ENCODE data around the gene FGF18. TPM values are rescaled to one million over a fixed set of nuclear protein-coding genes. Genes with fewer than 3 reads are reported as not detected.
"Not testable (repeated sequence)": the region's sequence is repeated elsewhere in the genome, so short reads cannot be mapped to it uniquely, and the experiment has no call there.

Gene FGF18
- total and polyA plus RNA-seq, 2 experiments from 2014 or later, result 0.56 to 0.86 TPM

DNA sequence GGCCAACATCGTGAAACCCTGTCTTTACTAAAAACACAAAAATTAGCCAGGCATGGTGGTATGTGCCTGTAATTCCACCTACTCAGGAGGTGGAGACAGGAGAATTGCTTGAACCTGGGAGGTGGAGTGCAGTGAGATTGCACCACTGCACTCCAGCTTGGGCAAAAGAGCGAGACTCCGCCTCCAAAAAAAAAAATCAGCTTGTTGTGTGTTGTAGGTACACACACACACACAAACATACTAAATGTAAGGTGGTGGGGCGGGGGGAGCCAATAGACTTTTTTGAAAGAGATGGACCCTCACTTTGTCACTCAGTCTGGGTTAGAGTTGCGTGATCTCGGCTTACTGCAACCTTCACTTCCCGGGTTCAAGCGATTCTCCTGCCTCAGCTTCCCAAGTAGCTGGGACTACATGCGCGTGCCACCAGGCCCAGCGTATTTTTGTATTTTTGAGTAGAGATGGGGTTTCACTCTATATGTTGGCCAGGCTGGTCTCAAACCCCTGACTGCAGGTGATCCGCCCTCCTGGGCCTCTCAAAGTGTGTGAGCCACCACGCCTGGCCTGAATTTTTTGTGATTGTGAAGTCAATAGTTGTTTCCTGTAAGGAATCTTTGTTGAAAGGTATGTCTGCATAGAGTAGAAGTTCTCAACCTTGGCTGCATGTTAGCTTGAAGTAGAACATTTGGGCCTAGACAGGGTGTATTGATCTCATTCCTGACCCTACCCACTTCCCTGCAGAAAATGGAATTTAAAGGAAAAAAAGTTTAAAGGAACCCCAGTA is 18.1 kb upstream of the FGF18 start:
- peaks cover 46% of the 10 kb centered on the region for H3K4me1 Mint-ChIP-seq
- TF ChIP-seq EZH2 (IDR thresholded peaks at IDR 0.05; ENCODE audit: low read depth, unreplicated experiment), result no peak
- TF ChIP-seq, protein P1, sequence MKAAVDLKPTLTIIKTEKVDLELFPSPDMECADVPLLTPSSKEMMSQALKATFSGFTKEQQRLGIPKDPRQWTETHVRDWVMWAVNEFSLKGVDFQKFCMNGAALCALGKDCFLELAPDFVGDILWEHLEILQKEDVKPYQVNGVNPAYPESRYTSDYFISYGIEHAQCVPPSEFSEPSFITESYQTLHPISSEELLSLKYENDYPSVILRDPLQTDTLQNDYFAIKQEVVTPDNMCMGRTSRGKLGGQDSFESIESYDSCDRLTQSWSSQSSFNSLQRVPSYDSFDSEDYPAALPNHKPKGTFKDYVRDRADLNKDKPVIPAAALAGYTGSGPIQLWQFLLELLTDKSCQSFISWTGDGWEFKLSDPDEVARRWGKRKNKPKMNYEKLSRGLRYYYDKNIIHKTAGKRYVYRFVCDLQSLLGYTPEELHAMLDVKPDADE (IDR thresholded peaks at IDR 0.05), result no peak
- TF ChIP-seq, protein P2, sequence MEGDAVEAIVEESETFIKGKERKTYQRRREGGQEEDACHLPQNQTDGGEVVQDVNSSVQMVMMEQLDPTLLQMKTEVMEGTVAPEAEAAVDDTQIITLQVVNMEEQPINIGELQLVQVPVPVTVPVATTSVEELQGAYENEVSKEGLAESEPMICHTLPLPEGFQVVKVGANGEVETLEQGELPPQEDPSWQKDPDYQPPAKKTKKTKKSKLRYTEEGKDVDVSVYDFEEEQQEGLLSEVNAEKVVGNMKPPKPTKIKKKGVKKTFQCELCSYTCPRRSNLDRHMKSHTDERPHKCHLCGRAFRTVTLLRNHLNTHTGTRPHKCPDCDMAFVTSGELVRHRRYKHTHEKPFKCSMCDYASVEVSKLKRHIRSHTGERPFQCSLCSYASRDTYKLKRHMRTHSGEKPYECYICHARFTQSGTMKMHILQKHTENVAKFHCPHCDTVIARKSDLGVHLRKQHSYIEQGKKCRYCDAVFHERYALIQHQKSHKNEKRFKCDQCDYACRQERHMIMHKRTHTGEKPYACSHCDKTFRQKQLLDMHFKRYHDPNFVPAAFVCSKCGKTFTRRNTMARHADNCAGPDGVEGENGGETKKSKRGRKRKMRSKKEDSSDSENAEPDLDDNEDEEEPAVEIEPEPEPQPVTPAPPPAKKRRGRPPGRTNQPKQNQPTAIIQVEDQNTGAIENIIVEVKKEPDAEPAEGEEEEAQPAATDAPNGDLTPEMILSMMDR (conservative IDR thresholded peaks at IDR 0.05; ENCODE audit: low read depth in 2 of 2), result no peak
- peaks cover 80% of the 10 kb centered on the region for H3K36me3 Mint-ChIP-seq (ENCODE audit: low read depth)
- H3K9me3 Mint-ChIP-seq, result peaks cover 5% of the 10 kb centered on the region; the same call in 2 of the 3 replicates
- Histone ChIP-seq H3K79me2 (replicated peaks; ENCODE audit: insufficient read depth) (peaks cover 77% of the 10 kb centered on the region), H3F3A (replicated peaks; ENCODE audit: low read depth) (peaks cover 63% of the 10 kb centered on the region), H3K4me2 (no peak overlapping the region), H3K9me2 (ENCODE audit: insufficient read depth) (no peaks in the 10 kb centered on the region), H3K27ac (ENCODE audit: low read depth) (peak overlapping the region; percentile 47; the same call in 1 of the 2 replicates), H3K4me1 (ENCODE audit: insufficient read depth) (peaks cover 34% of the 10 kb centered on the region), H2AFZ (no peak overlapping the region), H4K20me1 (replicated peaks; ENCODE audit: insufficient read depth) (peaks cover 72% of the 10 kb centered on the region), H3K4me3 (no peak overlapping the region), H3K27me3 (ENCODE audit: insufficient read depth) (no peaks in the 10 kb centered on the region), H3K36me3 (ENCODE audit: insufficient read depth) (peaks cover 73% of the 10 kb centered on the region)
- ATAC-seq (no peak), DNase-seq (ENCODE audit: low spot score) (no peak)
- peaks cover 38% of the 10 kb centered on the region for H3K27me3 Mint-ChIP-seq (ENCODE audit: insufficient read depth, low read depth, poor library complexity)
- peak overlapping the region; percentile 40; the same call in 1 of the 2 replicates for H3K27ac Mint-ChIP-seq
- H3K4me3 Mint-ChIP-seq, result no peak overlapping the region

DNA sequence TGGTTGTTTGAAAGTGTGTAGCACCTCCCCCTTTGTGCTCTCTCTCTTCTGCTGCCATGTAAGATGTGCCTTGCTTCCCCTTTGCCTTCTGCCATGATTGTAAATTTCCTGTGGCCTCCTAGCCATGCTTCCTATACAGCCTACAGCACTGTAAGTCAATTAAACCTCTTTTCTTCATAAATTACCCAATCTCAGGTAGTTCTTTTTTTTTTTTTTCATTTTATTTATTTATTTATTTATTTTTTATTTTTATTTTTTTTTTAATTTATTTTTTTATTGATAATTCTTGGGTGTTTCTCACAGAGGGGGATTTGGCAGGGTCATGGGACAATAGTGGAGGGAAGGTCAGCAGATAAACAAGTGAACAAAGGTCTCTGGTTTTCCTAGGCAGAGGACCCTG is 16.7 kb upstream of the FGF18 start:
- peaks cover 38% of the 10 kb centered on the region for H3K27me3 Mint-ChIP-seq (ENCODE audit: insufficient read depth, low read depth, poor library complexity)
- H3K9me2 ChIP-seq (ENCODE audit: insufficient read depth); H3K9me3 Mint-ChIP-seq; H3K27ac Mint-ChIP-seq; H3K4me2 ChIP-seq; H3K4me3 Mint-ChIP-seq; H3K27me3 ChIP-seq (ENCODE audit: insufficient read depth); H3K4me3 ChIP-seq; H2AFZ ChIP-seq; ATAC-seq; DNase-seq (ENCODE audit: low spot score): not testable (repeated sequence)
- H3K4me1 Mint-ChIP-seq, result peaks cover 38% of the 10 kb centered on the region
- H3F3A ChIP-seq (replicated peaks; ENCODE audit: low read depth), result peaks cover 65% of the 10 kb centered on the region
- peaks cover 77% of the 10 kb centered on the region for H3K79me2 ChIP-seq (replicated peaks; ENCODE audit: insufficient read depth)
- peaks cover 20% of the 10 kb centered on the region for H3K4me1 ChIP-seq (ENCODE audit: insufficient read depth)
- peak overlapping the region; percentile 76; the same call in 1 of the 2 replicates for H3K27ac ChIP-seq (ENCODE audit: low read depth)
- H3K36me3 Mint-ChIP-seq (ENCODE audit: low read depth), result peaks cover 80% of the 10 kb centered on the region
- H3K36me3 ChIP-seq (ENCODE audit: insufficient read depth), result peaks cover 73% of the 10 kb centered on the region
- H4K20me1 ChIP-seq (replicated peaks; ENCODE audit: insufficient read depth), result peaks cover 72% of the 10 kb centered on the region

DNA sequence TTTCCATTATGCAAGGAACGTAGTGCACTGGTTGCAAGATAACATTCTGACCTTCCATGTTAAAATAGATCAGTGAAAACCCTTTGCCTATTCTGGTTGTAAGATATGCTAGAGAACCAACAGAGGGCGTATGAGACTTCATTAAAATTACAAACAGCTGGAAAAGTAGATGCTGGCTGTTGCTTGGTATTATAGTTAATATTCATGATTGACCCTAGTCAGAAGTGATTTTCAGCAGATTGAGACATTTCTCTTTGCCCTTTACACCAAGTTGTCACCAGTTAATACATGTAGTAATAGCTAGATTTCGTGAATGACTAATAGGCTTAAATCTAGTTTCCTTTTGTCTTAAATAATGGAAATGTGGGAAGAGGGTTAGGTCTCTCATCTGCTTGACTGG is 13.8 kb upstream of the FGF18 start:
- H3K36me3 Mint-ChIP-seq (ENCODE audit: low read depth), result peaks cover 80% of the 10 kb centered on the region
- Histone ChIP-seq H3K79me2 (replicated peaks; ENCODE audit: insufficient read depth) (peaks cover 77% of the 10 kb centered on the region), H3K4me1 (ENCODE audit: insufficient read depth) (peaks cover 13% of the 10 kb centered on the region), H3K36me3 (ENCODE audit: insufficient read depth) (peaks cover 73% of the 10 kb centered on the region), H3F3A (replicated peaks; ENCODE audit: low read depth) (peaks cover 59% of the 10 kb centered on the region), H4K20me1 (replicated peaks; ENCODE audit: insufficient read depth) (peaks cover 71% of the 10 kb centered on the region), H3K4me3 (no peak overlapping the region), H3K27me3 (ENCODE audit: insufficient read depth) (no peaks in the 10 kb centered on the region), H2AFZ (no peak overlapping the region), H3K9me2 (ENCODE audit: insufficient read depth) (no peaks in the 10 kb centered on the region), H3K27ac (ENCODE audit: low read depth) (no peak overlapping the region), H3K4me2 (no peak overlapping the region)
- H3K27ac Mint-ChIP-seq, result no peak overlapping the region; the same call in 1 of the 2 replicates
- H3K4me1 Mint-ChIP-seq, result peaks cover 22% of the 10 kb centered on the region
- peak; percentile 18; the same call in 2 of the 3 replicates for ATAC-seq
- TF ChIP-seq NANOG (IDR thresholded peaks at IDR 0.05; ENCODE audit: borderline replicate concordance) (no peak), EZH2 (IDR thresholded peaks at IDR 0.05; ENCODE audit: low read depth, unreplicated experiment) (no peak)
- TF ChIP-seq, protein P2 (conservative IDR thresholded peaks at IDR 0.05; ENCODE audit: low read depth in 2 of 2), result peak; percentile 27 to 65; a peak in 3 of 4 replicates
- H3K4me3 Mint-ChIP-seq, result no peak overlapping the region; the same call in 2 of the 3 replicates
- peak; percentile 61 for DNase-seq (ENCODE audit: low spot score)
- H3K9me3 Mint-ChIP-seq, result peaks cover 5% of the 10 kb centered on the region; the same call in 2 of the 3 replicates
- peaks cover 26% of the 10 kb centered on the region for H3K27me3 Mint-ChIP-seq (ENCODE audit: insufficient read depth, low read depth, poor library complexity)
